Activated T-cell treated with anti-CD3 and anti-CD28 coated beads, Interleukin-2, amount 50 U/mL, for 72 hours (primary cell): Measurements from ENCODE around the gene KRTAP4-8. TPM values are rescaled to one million over a fixed set of nuclear protein-coding genes. Genes with fewer than 3 reads are reported as not detected.
"Not testable (repeated sequence)": the region's sequence is repeated elsewhere in the genome, so short reads cannot be mapped to it uniquely, and the experiment has no call there.

ENCODE experiments used
- ATAC-seq, 2 donors: fragments of 150-1000 bp; cut with Tn5 transposase; replicated peaks in 1 of 2; 2 replicates each; pipeline ENCODE4 v1.10.0; 2021; ENCODE audit warnings: moderate library complexity in 2 of 2, mild to moderate bottlenecking in 1 of 2
- DNase-seq, 2 donors: peaks; one replicate each; pipeline ENCODE4 v3.0.0; 2021 to 2022; ENCODE audit warnings: mixed read lengths in 1 of 2
- H3K27ac Mint-ChIP-seq: one replicate; pipeline ENCODE4 v1.8.0; 2022; ENCODE audit warnings: mild to moderate bottlenecking, moderate library complexity, mixed read lengths
- H3K27me3 Mint-ChIP-seq: one replicate; pipeline ENCODE4 v1.8.0; 2022; ENCODE audit warnings: low read depth, mixed read lengths
- H3K36me3 Mint-ChIP-seq, 2 donors: one replicate each; pipeline ENCODE4 v1.8.0; 2022; ENCODE audit warnings: mixed read lengths in 2 of 2, mild to moderate bottlenecking in 1 of 2; ENCODE audit not compliant: insufficient read depth in 2 of 2
- H3K4me1 Mint-ChIP-seq: one replicate; pipeline ENCODE4 v1.8.0; 2022; ENCODE audit warnings: low read depth, mixed read lengths
- H3K4me3 Mint-ChIP-seq, 2 donors: one replicate each; pipeline ENCODE4 v1.8.0; 2022; ENCODE audit warnings: mild to moderate bottlenecking in 2 of 2, mixed read lengths in 2 of 2, moderate library complexity in 2 of 2
- H3K9me3 Mint-ChIP-seq, 2 donors: one replicate each; pipeline ENCODE4 v1.8.0; 2022; ENCODE audit warnings: mixed read lengths in 2 of 2
- total RNA-seq, 2 donors: library from RNA; stranded (reverse); gene quantifications; one replicate each; pipeline ENCODE4 v1.2.3, GENCODE V29; 2022

KRTAP4-8 gene
- total RNA-seq, 2 donors from 2014 or later = not detected

DNA sequence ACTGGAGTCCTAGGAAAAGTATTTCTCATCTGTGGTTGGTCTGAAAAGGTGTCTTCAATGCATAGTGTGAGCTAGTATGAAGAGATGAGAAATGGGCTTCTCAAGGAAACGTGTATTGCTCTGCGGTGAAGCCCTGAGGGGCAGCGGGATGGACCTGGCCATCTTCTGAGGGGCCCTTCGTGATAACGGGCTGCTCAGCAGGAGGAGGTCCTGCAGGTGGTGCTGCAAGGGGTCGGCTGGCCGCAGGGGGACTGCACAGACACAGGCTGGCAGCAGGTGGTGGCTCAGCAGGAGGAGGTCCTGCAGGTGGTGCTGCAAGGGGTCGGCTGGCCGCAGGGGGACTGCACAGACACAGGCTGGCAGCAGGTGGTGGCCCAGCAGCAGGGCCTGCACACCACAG is 43.4 kb downstream of the KRTAP4-8 start:
- not testable (repeated sequence) for H3K4me3 Mint-ChIP-seq, H3K4me1 Mint-ChIP-seq, DNase-seq, H3K9me3 Mint-ChIP-seq, H3K27ac Mint-ChIP-seq, ATAC-seq, H3K36me3 Mint-ChIP-seq
- H3K27me3 Mint-ChIP-seq = peaks cover 22% of the 10 kb centered on the region

DNA sequence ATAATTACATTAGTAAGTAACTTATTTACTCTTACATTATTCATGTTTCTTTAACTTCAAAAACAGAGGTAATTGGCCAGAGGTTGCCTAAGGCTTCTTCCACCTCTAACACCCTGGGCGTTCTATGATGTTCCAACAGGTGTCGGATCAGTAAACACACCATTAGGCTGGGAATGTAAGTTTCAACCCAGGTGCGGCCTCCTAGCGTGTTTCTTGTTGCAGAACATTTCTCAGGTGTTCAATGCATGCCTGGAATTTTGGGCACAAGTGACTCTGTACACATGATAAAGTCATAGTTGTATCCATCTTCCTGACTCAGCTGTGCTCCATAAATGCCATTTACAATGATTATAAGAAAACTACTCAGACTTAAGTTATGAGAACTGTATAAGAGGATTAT is 43.9 kb downstream of the KRTAP4-8 start:
- ATAC-seq = no peak

DNA sequence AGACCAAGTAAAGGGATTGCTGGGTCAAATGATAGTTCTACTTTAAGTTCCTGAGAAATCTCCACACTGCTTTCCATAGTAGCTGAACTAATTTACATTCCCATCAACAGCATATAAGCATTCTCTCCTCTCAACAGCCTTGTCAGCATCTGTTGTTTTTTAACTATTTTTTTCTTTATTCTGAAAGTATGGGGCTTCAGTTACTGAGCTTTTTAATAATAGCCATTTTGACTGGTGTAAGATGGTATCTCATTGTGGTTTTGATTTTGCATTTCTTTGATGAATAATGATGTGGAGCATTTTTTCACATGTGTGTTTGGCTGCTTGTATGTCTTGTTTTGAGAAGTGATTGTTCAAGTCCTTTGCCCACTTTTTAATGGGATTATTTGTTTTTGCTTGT is 45.4 kb downstream of the KRTAP4-8 start:
- Mint-ChIP-seq H3K9me3 (no peaks in the 10 kb centered on the region), H3K27me3 (peaks cover 16% of the 10 kb centered on the region)

More for the DNA sequence above, 43.9 kb downstream of the KRTAP4-8 start:
- no peaks in the 10 kb centered on the region for H3K4me1 Mint-ChIP-seq
- H3K27ac Mint-ChIP-seq = no peak overlapping the region
- H3K36me3 Mint-ChIP-seq = no peaks in the 10 kb centered on the region
- H3K9me3 Mint-ChIP-seq = no peaks in the 10 kb centered on the region
- no peak for DNase-seq
- peaks cover 19% of the 10 kb centered on the region for H3K27me3 Mint-ChIP-seq
- no peak overlapping the region for H3K4me3 Mint-ChIP-seq

DNA sequence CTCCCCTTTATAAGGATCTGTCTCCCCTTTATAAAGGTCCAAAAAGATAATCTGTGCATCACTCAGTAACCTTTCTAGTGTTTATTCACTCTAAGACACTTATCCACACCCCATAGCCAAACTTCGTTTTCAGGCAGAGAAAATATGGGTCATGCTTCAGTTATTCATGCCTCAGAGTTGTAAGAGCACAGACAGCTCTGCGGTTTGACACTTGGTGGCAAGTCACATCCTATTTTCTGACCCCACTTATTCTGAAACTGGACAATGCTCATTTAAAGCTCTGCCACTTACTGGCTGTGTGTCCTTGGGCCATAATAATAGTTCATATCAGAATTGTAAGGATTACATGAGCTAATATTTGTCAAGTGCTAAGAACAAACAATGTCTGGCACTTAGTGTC is 48.8 kb downstream of the KRTAP4-8 start:
- Mint-ChIP-seq H3K4me1 (no peaks in the 10 kb centered on the region), H3K4me3 (no peak overlapping the region), H3K36me3 (no peaks in the 10 kb centered on the region), H3K9me3 (no peaks in the 10 kb centered on the region), H3K27ac (no peak overlapping the region), H3K27me3 (peaks cover 31% of the 10 kb centered on the region)
- DNase-seq = no peak
- ATAC-seq = no peak

More for the DNA sequence above, 45.4 kb downstream of the KRTAP4-8 start:
- H3K4me1 Mint-ChIP-seq = no peaks in the 10 kb centered on the region
- H3K36me3 Mint-ChIP-seq = no peaks in the 10 kb centered on the region
- ATAC-seq = no peak
- no peak for DNase-seq
- H3K27ac Mint-ChIP-seq = no peak overlapping the region
- H3K4me3 Mint-ChIP-seq = no peak overlapping the region

- Mint-ChIP-seq H3K4me3 (no peak overlapping the region), H3K9me3 (peaks cover 3 to 4% of the 10 kb centered on the region in 2 donors), H3K27ac (no peak overlapping the region)
Observed at GRCh38 chr17:41048441-41048840, 49.5 kb downstream of the KRTAP4-8 start.

More at GRCh38 chr17:41048441-41048840, 49.5 kb downstream of the KRTAP4-8 start:
- Mint-ChIP-seq H3K4me1 (no peaks in the 10 kb centered on the region), H3K36me3 (peaks cover 0 to under 1% of the 10 kb centered on the region in 2 donors), H3K27me3 (peaks cover 31% of the 10 kb centered on the region)
- DNase-seq = no peak
- no peak for ATAC-seq

Other genes starting within 250 kb of the KRTAP4-8 start
- not detected for gene KRT12, start 230.9 kb downstream of the KRTAP4-8 start, total RNA-seq
- gene KRT20, start 212.9 kb downstream of the KRTAP4-8 start, total RNA-seq = not detected
- not detected for gene KRT23, start 160.5 kb downstream of the KRTAP4-8 start, total RNA-seq
- not detected for gene KRT39, start 131.2 kb downstream of the KRTAP4-8 start, total RNA-seq
- gene KRT40, start 113.8 kb downstream of the KRTAP4-8 start, total RNA-seq = not detected
- not detected for gene KRTAP3-3, start 104.0 kb downstream of the KRTAP4-8 start, total RNA-seq
- gene KRTAP3-2, start 98.2 kb downstream of the KRTAP4-8 start, total RNA-seq = not detected
- gene KRTAP3-1, start 89.0 kb downstream of the KRTAP4-8 start, total RNA-seq = not detected
- gene KRTAP1-5, start 70.9 kb downstream of the KRTAP4-8 start, total RNA-seq = not detected
- gene KRTAP1-4, start 67.9 kb downstream of the KRTAP4-8 start, total RNA-seq = not detected
- gene KRTAP1-3, start 63.3 kb downstream of the KRTAP4-8 start, total RNA-seq = not detected
- not detected for gene KRTAP1-1, start 56.7 kb downstream of the KRTAP4-8 start, total RNA-seq
- gene KRTAP2-1, start 50.8 kb downstream of the KRTAP4-8 start, total RNA-seq = not detected
- gene KRTAP2-2, start 42.9 kb downstream of the KRTAP4-8 start, total RNA-seq = not detected
- gene KRTAP2-3, start 38.0 kb downstream of the KRTAP4-8 start, total RNA-seq = not detected
- not detected for gene KRTAP2-4, start 32.3 kb downstream of the KRTAP4-8 start, total RNA-seq
- gene KRTAP4-7, start 14.0 kb downstream of the KRTAP4-8 start, total RNA-seq = not detected
- gene KRTAP4-16, start 4.1 kb upstream of the KRTAP4-8 start, total RNA-seq = not detected
- gene KRTAP4-9, start 7.2 kb upstream of the KRTAP4-8 start, total RNA-seq = not detected
- gene KRTAP4-11, start 20.2 kb upstream of the KRTAP4-8 start, total RNA-seq = not detected
- not detected for gene KRTAP4-12, start 26.0 kb upstream of the KRTAP4-8 start, total RNA-seq
- not detected for gene KRTAP4-6, start 42.4 kb upstream of the KRTAP4-8 start, total RNA-seq
- not detected for gene KRTAP4-5, start 51.7 kb upstream of the KRTAP4-8 start, total RNA-seq
- gene KRTAP4-4, start 62.6 kb upstream of the KRTAP4-8 start, total RNA-seq = not detected
- gene KRTAP4-3, start 70.1 kb upstream of the KRTAP4-8 start, total RNA-seq = not detected
- not detected for gene KRTAP4-2, start 80.1 kb upstream of the KRTAP4-8 start, total RNA-seq
- not detected for gene KRTAP4-1, start 86.8 kb upstream of the KRTAP4-8 start, total RNA-seq
- gene KRTAP9-1, start 91.7 kb upstream of the KRTAP4-8 start, total RNA-seq = not detected
- gene KRTAP9-2, start 128.5 kb upstream of the KRTAP4-8 start, total RNA-seq = not detected
- not detected for gene KRTAP9-3, start 134.3 kb upstream of the KRTAP4-8 start, total RNA-seq
- not detected for gene KRTAP9-8, start 139.9 kb upstream of the KRTAP4-8 start, total RNA-seq
- gene KRTAP9-4, start 151.5 kb upstream of the KRTAP4-8 start, total RNA-seq = not detected
- not detected for gene KRTAP9-9, start 157.2 kb upstream of the KRTAP4-8 start, total RNA-seq
- gene KRTAP9-6, start 167.2 kb upstream of the KRTAP4-8 start, total RNA-seq = not detected
- gene KRTAP9-7, start 177.6 kb upstream of the KRTAP4-8 start, total RNA-seq = not detected
- not detected for gene KRTAP29-1, start 204.7 kb upstream of the KRTAP4-8 start, total RNA-seq
- gene KRTAP16-1, start 211.2 kb upstream of the KRTAP4-8 start, total RNA-seq = not detected
- not detected for gene KRTAP17-1, start 217.6 kb upstream of the KRTAP4-8 start, total RNA-seq